Lung microvascular endothelial cell (primary cell): Measurements from ENCODE around the gene SELENOO. TPM values are rescaled to one million over a fixed set of nuclear protein-coding genes. Genes with fewer than 3 reads are reported as not detected.

Experiments used
- DNase-seq, 2 donors: peaks; one replicate each; pipeline versions ENCODE4 v3.0.0 to v3.0.0-alpha.2; 2010; ENCODE audit warnings: low read depth in 2 of 2
- total RNA-seq: library from RNA; depleted of rRNA; stranded (reverse); fragments of >200 nt; gene quantifications from 2 replicates; pipeline ENCODE4 v1.2.1, GENCODE V29; 2014

Gene SELENOO
- total RNA-seq, 1 donor from 2014 or later, result 14.1 TPM

GRCh38 chr22:50171319-50171964, 29.4 kb upstream of the SELENOO start:
- DNase-seq, result no peak

DNA sequence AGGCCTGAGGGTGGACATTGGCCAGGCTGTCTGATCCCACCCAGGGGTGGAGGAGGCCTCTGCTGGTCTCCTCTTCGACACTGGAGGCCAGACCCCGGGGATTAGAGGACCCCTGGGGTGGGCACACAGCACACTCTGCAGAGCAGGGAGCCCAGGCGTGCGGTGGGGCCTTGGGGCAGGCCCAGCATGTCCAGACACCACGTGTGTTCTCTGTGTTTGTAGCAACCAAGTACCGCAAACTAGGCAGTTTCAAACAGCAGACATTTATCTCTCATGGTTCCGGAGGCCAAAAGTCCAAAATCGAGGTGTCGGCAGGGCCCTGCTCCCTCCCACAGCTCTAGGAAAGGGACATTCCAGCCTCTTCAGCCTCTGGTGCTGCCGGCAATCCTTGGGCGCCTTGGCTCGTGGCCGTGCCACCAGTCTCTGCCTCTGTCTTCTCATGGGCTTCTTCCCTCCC, 28.8 kb upstream of the SELENOO start:
- no peak for DNase-seq

GRCh38 chr22:50173311-50173982, 27.4 kb upstream of the SELENOO start:
- DNase-seq, result no peak

DNA sequence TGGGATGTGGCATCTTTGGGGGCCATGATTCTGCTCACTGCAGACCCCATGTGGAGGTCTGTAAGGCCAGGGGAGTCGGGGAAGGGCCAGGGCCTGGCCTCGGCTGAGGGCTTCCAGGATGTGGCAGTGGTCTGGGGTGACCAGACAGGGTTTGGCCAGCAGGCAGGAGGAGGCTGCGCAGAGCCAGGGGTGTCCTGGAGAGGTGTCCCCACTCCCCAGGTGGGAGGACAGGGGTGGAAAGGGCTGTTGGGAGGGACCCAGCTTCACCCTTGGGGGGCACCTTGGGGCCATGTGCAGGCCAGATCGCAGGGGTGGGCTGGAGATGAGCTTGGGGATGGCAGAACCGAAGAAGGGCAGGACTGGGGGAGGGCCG, 26.8 kb upstream of the SELENOO start:
- no peak for DNase-seq

DNA sequence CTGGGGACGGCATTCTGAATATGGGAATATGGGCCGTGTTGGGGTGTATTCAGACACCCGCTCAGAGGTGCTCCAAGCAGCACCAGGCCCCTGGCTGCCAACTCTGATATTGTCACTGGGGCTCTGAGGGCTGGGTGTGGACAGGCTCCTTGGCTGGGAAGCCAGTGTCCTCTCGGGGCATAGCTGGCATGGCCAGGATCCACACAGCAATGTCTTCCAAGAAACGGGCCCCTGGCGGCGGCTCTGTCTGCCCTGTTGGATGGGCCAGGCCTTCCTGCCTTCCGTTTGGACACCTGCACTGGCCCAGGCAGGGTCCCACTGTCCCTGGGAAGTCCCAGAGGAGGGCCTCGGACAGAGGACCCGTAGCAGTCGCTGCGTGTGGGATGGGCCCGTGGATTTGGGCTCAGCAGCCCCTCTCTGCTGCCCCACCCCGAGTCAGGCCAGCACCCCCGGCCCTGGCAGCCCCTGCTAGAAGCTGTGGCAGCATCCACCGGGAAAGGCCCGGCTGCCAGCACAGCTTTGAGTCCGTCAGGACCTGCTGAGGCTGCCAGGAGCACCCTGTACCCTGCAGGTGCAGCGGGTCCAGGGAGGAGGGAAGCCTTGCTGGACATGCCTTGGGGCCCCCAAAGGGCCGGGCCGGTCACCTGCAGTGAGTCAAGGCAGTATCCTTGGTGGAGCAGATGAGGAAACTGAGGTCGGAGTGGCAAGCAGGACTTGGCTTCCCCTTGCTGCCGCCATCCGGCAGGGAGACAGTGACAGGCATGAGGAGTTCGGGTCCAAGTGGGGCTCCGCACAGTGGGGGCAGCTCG, 26.2 kb upstream of the SELENOO start:
- no peak for DNase-seq

DNA sequence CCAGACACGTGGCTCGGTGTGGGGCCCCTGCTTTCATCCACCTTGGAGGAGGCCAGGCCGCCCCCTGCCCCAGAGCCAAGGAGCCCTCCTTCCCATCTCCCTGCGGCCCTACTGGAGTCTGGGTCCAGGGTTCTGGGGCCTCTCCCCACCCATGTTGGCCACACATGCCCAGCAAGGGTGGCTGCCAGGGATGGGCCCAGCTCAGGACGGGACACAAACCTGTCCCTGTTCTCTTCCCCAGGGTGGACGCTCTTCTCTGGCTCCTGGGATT, 25.7 kb upstream of the SELENOO start:
- no peak for DNase-seq

GRCh38 chr22:50175921-50176849, 24.6 kb upstream of the SELENOO start:
- DNase-seq, result no peak

DNA sequence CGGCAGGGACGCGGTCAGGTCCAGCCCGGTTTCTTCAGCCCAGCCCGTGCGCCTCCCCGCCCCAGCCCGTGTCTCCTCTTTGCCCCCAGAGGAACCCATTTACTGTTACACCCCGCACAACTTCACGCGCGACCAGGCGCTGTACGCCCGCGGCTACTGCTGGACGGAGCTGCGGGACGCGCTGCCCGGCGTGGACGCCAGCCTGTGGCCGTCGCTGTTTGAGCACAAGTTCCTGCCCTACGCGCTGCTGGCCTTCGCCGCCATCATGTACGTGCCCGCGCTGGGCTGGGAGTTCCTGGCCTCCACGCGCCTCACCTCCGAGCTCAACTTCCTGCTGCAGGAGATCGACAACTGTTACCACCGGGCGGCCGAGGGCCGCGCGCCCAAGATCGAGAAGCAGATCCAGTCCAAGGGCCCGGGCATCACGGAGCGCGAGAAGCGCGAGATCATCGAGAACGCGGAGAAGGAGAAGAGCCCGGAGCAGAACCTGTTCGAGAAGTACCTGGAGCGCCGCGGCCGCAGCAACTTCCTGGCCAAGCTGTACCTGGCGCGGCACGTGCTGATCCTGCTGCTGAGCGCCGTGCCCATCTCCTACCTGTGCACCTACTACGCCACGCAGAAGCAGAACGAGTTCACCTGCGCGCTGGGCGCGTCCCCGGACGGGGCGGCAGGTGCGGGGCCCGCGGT, 23.8 kb upstream of the SELENOO start:
- DNase-seq, result no peak

GRCh38 chr22:50177537-50178470, 23.0 kb upstream of the SELENOO start:
- DNase-seq, result no peak

DNA sequence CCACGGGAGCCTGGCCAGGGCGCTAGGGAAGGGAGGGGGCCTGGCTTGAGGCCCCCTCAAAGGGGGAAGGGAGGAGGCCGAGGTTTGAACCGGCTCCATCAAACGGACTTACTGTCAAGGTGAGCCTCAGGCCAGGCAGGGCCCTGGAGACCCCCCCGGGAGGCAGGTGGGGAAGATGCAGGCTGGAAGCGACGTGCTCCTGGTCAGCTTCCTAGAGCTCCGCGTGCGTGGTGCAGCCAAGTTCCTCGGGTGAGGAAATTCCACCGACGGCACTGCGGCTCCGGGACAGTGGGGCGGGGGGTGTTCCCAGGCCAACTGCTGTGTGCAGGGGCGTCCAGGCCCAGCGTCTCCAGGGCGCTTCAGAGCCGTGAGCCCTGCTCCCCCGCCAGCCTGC, 22.3 kb upstream of the SELENOO start:
- DNase-seq, result no peak

DNA sequence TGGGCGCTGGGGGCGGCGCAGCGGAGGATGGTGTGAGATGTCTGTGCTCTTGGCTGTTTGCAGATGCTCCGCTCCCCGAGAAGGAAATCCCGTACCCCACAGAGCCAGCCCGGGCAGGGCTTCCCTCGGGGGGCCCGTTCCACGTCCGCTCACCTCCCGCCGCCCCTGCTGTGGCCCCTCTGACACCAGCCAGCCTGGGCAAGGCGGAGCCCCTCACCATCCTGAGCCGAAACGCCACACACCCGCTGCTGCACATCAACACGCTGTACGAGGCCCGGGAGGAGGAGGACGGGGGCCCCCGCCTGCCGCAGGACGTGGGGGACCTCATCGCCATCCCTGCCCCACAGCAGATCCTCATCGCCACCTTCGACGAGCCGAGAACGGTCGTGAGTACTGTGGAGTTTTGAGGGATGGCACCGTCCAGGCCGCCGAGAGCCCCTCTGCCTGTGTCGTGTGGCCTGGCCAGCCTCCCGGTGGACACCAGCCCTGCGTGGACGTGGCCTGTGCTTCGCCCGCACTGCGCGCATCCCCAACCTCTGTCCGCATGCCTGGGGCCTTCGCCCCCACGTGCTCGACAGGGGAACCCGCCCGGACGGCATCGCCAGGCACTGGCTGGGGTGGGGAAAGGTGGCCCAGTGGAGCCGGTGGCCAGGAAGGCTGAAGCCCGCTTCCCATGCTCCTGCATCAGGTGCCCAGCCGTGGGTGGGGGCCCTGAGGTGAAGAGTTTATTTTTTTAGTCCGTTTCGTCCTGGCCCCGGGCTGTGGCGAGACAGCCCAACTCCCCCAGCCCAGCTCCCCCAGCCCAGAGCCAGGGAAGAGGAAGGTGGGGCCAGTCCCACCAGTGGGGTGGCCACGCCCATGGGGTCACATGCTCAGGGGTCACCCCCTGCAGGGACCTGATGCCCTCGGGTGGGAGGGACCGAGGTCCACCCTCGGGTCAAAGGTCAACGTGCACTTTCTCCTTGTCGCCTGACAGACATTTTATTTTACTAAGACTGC, 21.6 kb upstream of the SELENOO start:
- no peak for DNase-seq

DNA sequence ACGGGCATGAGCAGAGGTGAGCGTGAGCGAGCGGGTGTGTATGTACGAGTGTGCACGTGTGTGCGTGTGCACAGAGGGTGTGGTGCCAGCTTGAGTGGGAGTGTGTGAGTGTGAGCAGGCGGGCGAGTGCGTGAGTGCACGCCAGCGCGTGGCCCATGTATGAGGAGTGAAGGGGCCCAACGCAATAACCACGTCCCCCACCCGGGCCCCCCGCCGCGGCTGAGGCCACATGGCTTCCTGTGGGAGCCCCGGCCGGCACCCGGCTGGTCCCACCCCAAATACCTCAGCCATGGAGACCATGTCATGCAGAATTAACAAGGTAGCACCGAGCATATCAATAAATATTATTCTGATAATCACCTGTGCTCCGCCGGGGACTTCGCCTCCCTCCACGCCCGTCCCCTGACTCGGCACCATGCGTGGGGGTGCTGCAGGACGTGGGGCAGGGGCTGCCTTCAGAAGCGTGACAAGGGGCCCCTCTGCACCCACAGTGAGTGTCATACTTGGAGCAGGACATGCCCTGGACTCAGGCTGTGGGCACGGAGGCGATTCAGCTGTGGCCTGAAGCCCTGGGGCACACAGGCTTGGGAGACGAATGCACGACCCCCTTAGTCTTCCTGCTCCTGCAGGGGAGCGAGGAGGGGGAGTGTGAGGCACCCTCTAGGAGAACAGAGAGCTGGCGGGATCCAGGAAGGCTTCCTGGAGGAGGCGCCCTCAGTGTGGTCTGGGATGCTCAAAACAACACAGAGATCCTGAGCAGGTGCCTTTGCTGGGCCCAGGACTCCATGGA, 20.7 kb upstream of the SELENOO start:
- DNase-seq, result no peak

DNA sequence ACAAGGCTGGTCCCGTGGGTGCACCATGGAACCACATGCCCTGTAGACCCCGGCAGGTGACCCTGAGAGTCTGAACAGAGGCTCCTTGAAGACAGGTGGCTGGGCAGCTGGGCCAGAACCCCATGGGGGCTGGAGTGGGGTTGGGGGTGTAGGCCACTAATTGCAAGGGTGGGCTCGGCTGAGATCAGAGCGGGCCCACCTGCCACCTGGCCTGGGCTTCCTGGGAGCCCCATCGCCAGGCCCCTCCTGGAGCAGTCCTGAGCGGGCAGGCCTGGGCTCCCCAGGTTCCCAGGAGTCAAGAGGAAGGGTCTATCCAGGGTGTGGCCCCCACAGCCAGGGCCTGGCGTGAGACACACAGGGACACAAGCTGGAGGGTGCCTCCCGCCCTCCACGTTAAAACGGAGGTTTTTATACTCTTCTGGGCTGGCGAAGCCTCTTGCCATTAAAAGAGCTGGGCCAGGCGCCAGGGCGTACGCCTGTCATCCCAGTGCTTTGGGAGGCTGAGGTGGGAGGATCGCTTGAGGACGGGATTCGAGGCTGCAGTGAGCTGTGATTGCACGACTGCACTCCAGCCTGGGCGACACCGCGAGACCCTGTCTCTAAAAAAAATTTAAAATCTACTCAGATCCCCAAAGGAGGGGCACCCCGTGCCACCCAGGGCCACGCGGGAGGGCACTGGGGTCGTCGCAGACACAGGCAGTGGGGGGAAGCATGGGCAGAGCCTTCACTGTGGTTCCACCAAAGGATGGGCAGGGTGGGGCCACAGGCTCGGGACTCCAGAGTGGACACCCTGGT, 19.9 kb upstream of the SELENOO start:
- no peak for DNase-seq

DNA sequence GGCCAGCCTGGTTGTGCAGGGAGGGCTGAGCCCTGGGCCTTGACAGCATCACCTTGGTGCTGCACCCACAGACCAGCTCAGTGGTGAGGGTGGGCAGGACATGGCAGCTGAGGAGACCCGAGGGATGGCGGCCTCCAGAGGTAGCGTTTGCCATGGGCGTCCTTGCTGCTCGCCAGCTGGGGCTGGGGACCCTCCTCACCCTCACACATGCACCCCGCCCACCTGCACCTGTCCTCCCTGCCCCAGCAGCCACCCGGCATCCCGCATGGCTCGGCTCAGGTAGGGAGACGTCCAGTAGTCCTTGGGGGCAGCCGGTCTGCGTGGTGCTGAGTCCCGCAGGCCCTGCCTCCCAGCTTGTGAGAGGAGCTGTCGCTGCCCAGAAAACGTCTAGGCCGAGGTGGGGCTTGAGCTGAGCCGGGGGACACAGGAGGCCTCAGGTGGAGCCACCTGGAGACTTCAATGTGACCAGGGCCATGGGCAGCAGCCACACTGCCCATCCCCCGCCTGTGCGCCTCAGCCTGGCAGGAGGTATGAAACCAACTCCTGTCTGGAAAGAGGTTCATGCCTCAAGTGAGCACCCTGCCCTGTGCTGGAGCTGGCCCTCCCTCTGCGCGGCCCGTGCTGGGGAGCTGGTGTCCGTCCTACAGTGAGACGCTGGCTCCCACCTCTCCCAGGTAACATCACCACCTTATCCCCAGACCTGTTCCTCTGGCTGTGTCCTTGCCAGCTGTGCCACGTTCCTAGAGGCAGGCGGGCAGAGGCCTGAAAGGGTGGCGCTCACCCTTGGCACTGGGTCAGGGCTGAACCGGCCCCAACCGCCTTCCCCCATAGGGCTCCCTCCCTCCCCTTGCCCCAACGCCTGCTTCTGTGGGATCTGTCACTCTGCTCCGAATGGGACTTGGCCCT, 18.4 kb upstream of the SELENOO start:
- no peak for DNase-seq

- DNase-seq, result no peak
Measured at GRCh38 chr22:50183141-50183971, 17.5 kb upstream of the SELENOO start.
